Stimulated activated CD4-positive, alpha-beta T cell treated with anti-CD3 and anti-CD28 coated beads, Interleukin-12 subunit alpha, Interleukin-12 subunit beta, amount 100 ng/mL, for 48 hours (primary cell): ENCODE measurements around the gene TMEM178B.
"Not testable (repeated sequence)": the region's sequence is repeated elsewhere in the genome, so short reads cannot be mapped to it uniquely, and the experiment has no call there.

Experiments
- DNase-seq, 3 donors: peaks; one replicate each; pipeline ENCODE4 v3.0.0-alpha.2; 2020; ENCODE audit warnings: low read depth in 2 of 3, low spot score in 1 of 3

Gene TMEM178B

DNA sequence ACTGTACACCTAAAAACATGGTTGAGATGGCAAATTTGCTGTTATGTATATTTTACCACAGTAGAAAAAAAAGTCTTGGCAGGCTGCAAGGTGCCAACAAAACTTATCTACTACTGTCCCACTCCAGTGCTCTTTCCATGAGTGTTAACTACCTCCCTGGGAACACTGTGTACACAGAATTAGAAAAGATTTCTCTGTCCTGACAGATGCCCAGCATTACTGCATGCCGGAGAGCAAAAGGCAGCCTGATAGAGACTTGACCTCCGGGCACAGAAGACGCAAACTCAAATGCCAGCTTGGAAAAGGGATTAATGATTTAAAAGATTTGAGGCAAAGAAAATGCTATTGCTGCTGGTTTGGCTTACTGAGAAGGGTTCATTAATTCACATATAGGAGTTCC lies 228.8 kb downstream of the TMEM178B start:
- DNase-seq, result no peak

DNA sequence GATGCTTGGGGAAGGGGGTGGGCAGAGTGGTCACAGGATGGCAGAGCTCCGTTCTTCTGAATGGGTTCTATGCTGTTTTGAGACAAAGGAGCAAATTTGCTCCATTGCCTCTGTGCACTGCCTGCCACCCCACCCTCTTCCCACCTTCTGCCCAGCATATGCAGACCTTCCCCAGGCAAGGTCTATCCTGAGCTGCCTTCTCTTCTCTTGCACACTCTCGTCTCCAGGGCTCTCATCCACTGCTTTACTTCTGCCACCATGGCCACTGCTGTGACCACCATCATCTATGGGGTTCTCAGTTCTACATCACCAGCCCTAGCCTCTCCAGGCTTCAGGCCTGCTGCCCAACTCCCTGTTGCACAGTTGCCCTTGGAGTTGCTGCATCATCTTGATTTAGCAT lies 230.4 kb downstream of the TMEM178B start:
- DNase-seq, result no peak

DNA sequence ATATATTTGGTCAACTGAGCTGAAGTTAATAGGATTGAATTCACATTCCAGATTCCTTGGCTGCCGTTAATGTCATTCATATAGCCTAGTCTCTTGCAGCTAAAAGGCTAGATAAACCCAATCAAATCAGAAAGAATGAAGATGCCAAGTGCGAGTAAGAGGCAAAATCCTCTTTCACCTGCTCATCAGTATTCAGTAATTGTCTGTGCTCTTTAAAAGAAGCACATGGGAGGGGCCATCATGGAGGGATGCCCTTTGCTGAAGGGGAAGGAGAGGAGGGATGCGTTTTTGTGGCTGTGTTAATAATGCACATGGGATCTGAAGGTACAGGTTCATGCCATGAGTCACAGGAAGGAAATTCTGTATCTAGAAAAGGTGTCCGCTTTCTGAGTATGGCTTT lies 232.2 kb downstream of the TMEM178B start:
- no peak for DNase-seq

DNA sequence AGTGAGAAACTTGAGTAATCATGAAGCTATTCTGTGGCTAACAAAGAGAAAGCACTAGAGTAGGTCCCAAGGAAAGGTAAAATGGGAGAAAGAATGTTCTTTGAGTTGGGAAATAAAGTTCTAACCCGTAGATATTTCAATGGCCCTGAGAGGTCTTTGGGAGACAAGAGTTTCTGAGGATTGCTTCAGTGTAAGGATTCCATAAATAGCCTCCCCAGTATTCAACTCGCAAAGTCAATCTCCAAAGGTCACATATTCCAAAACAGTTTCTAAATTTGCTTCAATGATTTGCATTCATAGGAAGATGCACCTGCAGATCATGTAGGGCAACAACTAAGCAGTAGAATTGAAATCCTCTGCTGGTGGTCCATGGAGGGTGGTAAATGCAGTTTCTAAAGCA lies 238.5 kb downstream of the TMEM178B start:
- no peak for DNase-seq

DNA sequence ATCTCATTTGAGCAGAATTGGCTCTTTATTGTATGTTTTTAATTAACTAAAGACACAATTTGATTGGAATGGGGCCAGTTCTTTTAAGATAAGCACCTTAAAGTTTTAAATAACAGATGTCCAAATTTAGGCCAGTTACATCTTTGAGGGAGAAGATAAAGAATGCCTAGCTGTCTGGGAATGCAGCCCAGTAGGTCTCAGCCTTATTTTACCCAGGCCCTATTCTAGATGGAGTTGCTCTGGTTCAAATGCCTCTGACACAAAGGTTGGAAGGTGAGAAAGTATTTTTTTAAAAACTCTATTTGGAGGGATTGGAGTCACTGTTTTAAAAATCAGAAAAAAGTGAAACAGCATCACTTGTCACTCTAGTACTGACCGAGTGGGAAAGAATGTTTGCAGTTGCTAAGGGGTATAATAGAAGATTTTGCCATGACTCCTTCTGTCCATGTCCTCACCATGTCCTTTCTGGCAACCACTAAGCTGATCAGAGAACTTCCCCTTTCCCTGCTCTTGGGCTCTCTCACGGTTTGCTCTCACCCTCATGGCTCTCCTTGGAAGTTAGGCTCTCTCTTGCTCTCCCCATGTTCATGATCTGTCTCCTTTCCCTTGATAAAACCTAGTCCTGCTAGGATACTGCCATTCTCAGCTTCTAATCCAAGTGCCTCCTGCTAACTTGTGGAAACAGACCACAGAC lies 239.1 kb downstream of the TMEM178B start:
- no peak for DNase-seq

DNA sequence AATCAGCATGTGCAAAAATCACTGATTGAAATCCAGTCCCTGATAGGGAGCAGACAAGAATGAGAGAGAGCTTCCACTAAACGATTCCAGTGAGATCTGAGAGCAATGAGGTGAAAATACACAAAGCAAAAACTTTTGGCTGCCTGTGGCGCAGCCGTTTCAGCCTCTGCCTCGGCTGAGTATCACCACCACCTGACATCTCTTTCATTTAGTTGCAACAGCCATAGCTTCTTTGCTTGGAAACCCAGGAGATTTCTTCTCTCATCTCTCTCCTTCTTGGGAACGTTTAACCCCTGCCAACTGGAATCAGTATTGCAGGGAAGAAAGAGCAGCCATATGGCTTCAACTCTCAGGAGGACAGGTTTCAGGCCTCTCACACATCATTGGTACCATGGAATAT lies 240.0 kb downstream of the TMEM178B start:
- no peak for DNase-seq

DNA sequence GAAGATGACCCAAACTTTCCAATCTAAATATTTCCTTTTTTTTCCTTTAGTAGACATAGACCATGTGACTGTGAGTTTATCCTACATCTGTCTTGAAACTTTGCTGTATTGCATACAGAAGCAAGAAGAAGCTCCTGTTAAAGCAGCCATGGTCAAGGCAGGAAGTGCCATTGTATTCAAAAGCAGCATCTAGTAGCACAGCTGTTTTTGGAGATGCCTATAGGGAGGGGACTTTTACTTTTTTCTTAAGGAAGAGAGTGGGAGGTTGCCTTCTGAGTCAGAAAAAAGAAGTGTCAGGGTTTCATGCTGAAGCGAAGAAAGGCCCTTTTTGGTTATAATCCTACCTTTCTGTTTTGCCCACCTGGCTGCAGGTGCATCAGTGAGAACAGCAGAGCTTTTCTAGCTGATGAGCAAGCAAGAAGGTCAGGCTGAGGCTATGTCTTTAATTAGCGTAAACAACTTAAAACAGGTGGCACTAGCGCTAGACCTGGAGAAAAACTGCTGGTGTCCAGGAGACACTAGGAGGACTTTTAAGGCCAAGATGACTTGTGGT lies 243.2 kb downstream of the TMEM178B start:
- DNase-seq, result no peak

DNA sequence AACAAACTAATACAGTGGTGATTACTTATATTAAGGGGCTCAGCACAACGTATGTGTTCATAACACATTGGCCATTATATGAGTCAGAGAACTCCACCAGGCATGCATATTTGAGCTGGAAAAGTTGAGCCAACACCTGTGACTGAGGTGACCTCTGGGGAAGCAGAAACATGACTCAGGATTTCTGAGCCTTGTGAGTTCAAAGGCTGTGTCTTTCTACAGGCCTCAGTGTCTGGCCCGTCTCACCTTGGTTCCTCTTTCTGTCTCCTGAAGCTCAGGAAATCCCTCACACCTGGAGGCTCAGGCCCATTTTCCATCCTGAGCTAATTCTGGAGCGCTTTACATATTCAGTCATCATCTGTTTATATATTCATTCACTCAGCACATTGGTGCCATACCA lies 246.4 kb downstream of the TMEM178B start:
- no peak for DNase-seq

DNA sequence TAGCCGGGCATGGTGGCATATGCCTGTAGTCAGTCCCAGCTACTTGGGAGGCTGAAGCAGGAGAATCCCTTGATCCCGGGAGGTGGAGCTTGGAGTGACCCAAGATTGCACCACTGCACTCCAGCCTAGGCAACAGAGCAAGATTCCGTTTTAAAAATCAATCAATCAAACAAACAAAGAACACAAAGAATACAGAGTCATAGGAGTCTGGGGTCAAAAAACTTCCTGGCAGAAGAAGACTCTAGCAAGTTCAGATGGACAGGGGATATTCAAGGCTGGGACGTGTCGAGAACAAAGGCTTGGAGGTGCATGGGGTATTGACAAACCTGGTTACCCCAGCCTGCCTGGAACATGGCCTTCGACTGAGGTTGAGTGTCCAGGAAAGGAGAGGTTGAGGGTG lies 248.5 kb downstream of the TMEM178B start:
- DNase-seq, result no peak

DNA sequence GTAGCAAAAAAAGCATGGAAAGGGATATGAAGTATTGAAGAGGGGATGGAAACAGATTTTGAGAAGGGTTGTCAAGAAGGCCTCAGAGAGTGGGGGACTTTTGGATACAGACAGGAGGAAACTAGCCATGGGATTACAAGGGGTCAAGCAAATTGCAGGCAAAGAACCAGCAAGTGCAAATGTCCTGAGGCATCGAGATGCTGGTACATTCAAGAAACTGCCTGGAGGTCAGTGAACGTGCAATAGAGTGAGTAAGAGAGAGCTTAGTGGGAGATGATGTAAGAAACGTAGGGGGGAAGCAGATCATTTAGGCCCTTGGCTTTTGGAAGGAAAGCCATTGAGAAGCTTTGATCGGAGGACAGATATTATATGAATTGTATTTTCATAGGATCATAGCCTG lies 250.0 kb downstream of the TMEM178B start:
- no peak for DNase-seq

DNA sequence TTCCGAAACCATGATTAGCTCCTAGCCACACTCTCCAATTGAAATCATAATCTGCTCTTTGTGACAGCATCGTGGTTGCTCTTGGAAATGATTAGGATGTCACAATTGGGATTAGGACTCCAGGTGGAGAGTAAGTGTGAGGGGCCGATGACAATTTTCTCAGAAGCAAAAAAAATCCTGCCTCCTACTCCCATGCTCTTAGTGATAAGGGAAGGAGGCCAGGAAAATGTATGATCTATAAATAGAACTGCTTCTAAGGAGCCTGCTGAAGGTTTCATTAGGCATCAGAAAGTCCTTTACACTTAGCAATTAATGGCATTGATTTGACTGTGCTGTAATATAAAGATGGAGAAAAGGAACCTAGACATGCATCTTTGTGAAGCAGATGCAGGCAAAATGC lies 251.0 kb downstream of the TMEM178B start:
- DNase-seq, result no peak

DNA sequence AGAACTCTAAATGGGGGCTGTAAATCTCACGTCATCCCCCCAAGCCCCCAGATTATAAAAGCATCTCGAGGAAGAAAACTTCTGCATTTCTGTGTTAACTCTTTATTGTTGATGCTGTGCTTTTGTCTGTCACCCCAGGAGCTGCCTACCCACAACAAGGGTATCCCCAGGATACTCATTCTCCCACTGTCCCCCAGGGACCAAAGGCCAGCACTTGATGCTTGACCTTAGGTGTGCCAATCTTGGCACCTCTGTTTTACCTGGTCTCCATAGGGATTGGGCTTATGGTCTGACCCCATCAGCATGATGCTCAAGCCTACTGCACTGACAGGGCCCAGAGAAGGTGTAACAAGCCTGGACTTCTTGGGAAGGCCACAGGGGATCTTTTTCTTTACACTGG lies 251.4 kb downstream of the TMEM178B start:
- no peak for DNase-seq

DNA sequence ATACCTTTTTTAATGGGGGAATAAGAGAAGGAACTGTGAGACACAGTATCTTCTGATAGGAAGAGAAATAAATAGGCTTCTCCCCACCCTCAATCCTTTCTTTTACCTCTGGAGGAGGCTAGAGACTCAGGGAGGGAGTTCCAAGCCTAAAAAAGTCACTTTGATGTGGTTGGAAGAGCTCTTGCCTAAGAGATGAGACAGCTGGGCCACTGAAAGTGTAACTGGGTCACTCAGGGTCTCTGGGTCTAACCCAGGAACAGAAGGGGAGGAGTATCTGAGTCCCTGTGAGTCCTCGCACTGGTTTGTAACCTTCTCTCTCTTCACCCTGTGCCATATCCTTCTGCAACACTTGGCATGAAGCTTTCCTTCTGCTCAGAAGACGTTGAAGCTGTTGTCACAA lies 254.4 kb downstream of the TMEM178B start:
- no peak for DNase-seq

DNA sequence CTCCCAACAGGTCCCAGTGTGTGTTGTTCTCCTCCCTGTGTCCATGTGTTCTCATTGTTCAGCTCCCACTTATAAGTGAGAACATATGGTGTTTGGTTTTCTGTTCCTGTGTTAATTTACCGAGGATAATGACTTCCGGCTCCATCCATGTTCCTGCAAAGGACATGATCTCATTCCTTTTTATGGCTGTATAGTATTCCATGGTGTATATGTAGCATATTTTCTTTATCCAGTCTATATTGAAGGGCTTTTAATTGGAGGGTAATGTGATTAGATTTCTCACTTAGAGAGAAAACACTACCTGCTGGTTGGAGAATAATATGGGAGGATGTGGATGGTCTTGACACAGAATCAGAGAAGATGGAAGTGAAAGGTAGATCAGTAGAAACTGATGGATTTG lies 256.4 kb downstream of the TMEM178B start:
- DNase-seq, result not testable (repeated sequence)

DNA sequence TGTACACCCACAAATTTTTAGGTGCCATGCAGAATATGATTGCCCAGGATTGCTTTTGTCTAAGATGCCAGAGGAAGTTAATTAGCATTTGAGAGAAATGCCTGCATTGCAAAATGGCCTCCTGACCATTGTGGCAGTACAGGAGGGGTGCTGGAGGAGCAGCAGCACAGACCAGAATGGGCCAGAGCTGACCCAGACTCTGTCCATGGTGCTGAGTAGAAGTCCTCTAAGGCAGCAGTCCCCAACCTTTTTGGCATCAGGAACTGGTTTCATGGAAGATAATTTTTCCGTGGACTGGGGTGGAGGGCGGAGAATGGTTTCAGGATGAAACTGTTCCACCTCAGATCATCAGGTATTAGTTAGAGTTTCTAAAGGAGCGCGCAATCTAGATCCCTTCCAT lies 259.6 kb downstream of the TMEM178B start:
- DNase-seq, result no peak

DNA sequence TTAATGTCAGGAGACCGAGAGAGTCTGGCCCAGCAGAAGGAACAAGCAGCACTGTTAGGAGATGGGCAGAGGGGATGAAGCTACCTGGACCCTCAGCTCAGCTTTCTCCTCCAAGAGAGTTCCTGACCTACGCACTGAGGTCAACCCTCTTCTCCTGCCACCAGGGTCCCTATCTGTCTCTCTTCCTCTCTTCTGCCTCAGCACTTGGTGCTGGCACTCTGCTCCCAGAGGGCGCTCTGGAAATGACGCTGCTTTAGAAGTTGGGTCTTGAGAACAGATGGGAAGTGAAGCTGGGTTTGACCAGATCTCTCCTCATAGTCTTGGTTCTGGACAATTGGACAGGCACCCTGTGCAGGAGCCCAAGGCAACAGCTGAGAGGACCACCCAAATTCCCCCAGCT lies 261.3 kb downstream of the TMEM178B start:
- DNase-seq, result no peak

DNA sequence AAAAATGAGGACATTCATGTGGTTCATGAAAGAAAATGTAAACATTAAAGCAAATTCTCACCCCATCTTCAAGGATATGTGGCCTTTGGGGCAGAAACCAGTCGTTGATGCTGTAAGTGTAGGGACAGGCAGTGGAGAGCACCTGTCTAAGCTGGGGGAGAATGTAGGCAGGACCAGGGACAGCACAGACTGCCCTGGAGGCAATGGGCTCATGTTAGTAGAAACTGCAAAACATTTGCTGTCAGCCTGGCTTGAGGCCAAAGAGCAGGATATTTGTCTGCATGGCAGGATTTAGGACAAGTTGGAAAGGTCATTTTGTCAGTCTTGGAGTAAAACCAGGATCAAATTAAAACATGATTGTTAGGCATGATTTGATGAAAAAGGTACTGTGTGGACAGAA lies 265.7 kb downstream of the TMEM178B start:
- DNase-seq, result no peak

DNA sequence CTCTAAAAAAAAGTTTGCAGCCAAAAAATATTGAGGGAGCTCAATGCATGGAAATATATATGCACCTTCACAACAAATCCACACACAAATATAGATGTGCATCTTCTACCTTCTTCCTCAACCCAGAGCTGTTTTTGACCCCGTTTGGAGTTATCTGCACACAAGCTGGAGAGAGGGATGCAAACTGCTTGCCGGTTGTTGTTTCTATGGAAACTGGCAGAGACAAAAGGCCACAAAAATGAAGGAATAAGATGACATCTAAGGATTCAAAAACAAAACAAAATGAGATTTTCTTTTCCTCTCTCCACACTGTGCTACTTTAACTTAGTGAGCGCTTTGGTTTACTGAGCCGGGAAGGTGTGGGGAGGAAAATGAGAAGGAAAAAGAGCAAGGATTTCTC lies 267.1 kb downstream of the TMEM178B start:
- no peak for DNase-seq

DNA sequence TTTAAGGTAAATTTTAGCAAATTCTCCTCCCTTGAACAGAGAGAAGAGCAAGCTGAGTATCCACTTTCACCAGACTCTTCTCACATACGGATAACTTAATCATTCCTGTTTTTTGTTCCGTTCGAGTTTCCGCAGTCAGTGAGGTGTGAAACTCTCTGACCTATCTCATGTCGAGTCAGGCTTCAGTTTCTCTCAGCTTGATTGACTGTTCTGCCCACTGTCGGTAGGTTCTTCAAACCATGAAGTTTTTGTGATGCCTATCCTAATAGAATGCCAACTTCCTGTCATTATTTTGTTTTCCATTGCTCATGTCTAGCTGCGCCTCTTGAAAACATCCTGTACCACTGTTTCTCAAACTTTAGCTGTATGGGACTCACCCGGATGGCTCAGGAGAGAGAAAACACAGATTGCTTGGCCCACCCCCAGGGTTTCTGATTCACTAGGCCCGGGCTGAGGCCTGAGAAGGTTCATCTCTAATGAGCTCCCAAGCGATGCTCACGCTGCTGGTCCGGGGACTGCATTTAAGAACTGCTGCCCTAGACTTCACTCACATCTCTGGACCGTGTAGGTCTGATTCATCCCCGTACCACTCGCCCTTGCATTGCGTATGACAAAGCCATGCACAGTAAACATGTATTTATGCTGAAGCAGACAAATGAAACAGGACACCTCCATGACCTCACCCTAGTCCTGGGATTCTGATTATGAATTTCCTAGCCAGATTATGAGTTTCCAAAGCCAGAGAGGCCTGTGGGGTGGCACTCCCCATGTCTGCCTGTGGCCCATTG lies 269.0 kb downstream of the TMEM178B start:
- DNase-seq, result no peak

DNA sequence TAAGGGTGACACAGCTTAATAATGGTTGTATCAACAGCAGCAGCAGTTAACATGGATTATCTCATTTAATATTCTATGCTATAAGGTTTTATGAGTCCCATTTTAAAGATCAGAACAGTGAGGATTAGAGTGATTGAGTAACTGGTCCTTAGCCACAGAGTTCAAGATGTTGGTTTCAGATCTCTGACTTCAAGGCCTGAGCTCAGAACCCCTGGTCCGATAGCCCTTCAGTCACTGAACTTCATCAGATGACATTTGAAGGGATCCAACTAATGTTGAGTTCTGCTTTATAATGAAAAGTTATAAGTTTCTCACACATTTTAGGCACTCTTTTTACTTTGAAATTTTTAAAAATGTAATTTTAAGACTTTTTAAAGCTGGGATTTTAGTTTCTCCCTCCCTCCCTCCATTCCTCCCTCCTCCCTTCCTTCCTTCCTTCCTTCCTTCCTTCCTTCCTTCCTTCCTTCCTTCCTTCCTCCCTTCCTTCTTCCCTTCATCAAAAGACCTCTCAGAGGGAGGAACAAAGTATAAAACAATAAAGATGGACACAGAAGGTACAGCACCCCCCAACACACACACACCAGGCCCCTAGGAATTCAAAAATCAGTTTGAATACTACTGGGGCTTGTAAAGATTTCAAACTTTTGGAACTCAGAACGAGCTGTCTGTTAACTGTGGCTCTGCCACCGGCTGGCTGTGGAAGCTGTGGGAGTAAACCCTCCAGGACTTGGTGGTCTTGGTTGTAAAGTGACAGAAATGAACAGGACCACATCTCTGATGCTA lies 270.5 kb downstream of the TMEM178B start:
- no peak for DNase-seq

DNA sequence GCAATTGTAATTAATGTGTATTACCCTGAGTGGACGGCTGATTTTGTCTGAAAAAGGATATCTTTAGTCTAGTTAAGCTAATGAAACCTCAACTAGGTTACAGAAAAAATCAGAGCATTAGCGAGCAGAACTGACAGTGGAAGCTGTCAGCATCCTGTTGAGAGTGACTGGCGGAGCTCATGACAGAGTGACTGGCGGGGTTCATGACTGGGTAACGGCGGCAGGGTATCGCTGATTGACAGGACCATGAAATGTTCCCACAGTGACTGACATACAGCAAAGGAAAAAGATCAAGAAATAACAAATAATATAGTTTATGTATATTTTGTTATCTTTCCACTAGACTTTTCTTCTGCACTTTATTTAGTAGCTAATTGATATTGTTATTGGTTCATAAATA lies 274.9 kb downstream of the TMEM178B start:
- DNase-seq, result no peak

DNA sequence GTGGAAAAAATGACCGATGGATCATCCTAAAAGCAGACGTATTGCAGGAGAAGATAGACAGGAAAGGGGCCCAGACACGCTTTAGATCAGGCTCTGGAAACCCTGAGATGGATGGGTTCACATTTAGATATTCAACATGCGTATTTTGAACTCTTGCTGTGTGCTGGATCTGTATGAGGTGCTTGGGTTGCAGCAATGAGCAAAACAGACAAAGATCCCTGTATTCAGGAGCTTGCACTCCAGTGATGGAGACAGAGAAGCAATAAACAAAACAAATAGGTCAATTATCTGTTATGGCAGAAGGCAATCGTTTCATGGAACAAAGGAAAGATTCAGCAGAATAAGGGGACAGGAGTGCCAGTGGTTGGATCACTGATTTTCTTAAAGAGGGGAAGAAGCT lies 275.5 kb downstream of the TMEM178B start:
- DNase-seq, result no peak
